ENCODE measurements around the gene VEZF1.

Gene VEZF1

GRCh38 chr17:58005728-58006559 lies 17.9 kb upstream of the VEZF1 start:
- Histone ChIP-seq H3K36me3 (peaks cover 64% of the 10 kb centered on the region), H3K4me3 (ENCODE audit: low read depth, low read length) (peak overlapping the region; percentile 100), H3K9me3 (ENCODE audit: severe bottlenecking) (peaks cover 6% of the 10 kb centered on the region), H3K27me3 (ENCODE audit: insufficient read depth, low read depth, severe bottlenecking) (no peaks in the 10 kb centered on the region), H3K27ac (peak overlapping the region; percentile 99)
- TF ChIP-seq CTCF (IDR thresholded peaks at IDR 0.05; ENCODE audit: low read depth, low read length) = no peak
- no peak for DNase-seq

DNA sequence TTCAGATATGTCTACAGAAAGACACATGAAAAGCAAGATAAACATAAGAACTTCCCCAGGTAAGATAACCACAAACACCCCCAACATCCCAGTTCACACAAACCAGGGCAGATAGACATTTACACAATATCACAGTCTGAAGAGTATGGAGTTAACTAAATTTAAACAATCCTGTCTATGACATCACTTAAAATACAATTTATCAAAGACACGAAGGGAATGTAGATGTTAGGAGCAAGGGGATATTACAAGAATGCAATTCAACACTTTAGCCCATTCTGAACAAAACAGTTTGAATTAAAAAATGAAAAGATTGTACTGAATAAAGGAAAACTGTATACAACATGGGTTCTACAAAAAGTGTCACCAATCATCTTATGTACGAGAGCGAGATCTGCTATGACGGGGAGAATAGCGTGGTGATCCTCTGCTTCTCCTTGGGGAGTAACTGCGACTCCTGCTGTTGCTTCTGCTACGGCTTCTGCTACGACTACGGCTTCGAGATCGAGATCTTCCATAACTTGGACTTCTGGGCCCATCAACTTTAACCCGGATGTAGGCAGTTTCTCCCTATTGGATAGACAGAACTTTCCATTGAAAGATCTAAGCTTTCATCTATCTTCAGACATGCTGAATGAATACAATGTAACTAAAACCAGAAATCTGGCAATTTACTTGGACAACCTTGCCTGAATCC lies 17.1 kb upstream of the VEZF1 start:
- no peak overlapping the region for H3K27ac ChIP-seq
- peak overlapping the region; percentile 100 for H3K4me3 ChIP-seq (ENCODE audit: low read depth, low read length)
- no peak for DNase-seq
- H3K9me3 ChIP-seq (ENCODE audit: severe bottlenecking) = peaks cover 6% of the 10 kb centered on the region
- no peaks in the 10 kb centered on the region for H3K27me3 ChIP-seq (ENCODE audit: insufficient read depth, low read depth, severe bottlenecking)
- no peak for TF ChIP-seq CTCF (IDR thresholded peaks at IDR 0.05; ENCODE audit: low read depth, low read length)
- peaks cover 72% of the 10 kb centered on the region for H3K36me3 ChIP-seq

- no peak overlapping the region for H3K4me3 ChIP-seq (ENCODE audit: low read depth, low read length)
- no peak for TF ChIP-seq CTCF (IDR thresholded peaks at IDR 0.05; ENCODE audit: low read depth, low read length)
- no peak for DNase-seq
- no peaks in the 10 kb centered on the region for H3K27me3 ChIP-seq (ENCODE audit: insufficient read depth, low read depth, severe bottlenecking)
- H3K36me3 ChIP-seq = peaks cover 81% of the 10 kb centered on the region
- no peak overlapping the region for H3K27ac ChIP-seq
- H3K9me3 ChIP-seq (ENCODE audit: severe bottlenecking) = peaks cover 6% of the 10 kb centered on the region
Observed at GRCh38 chr17:58004060-58004459, 16.0 kb upstream of the VEZF1 start.

- no peak for DNase-seq
- Histone ChIP-seq H3K36me3 (peaks cover 87% of the 10 kb centered on the region), H3K9me3 (ENCODE audit: severe bottlenecking) (no peaks in the 10 kb centered on the region), H3K27me3 (ENCODE audit: insufficient read depth, low read depth, severe bottlenecking) (no peaks in the 10 kb centered on the region), H3K27ac (no peak overlapping the region), H3K4me3 (ENCODE audit: low read depth, low read length) (no peak overlapping the region)
- no peak for TF ChIP-seq CTCF (IDR thresholded peaks at IDR 0.05; ENCODE audit: low read depth, low read length)
Observed at GRCh38 chr17:58002973-58003372, 14.9 kb upstream of the VEZF1 start.

GRCh38 chr17:58002154-58002948 lies 14.3 kb upstream of the VEZF1 start:
- Histone ChIP-seq H3K9me3 (ENCODE audit: severe bottlenecking) (no peaks in the 10 kb centered on the region), H3K36me3 (peaks cover 93% of the 10 kb centered on the region), H3K27me3 (ENCODE audit: insufficient read depth, low read depth, severe bottlenecking) (no peaks in the 10 kb centered on the region), H3K4me3 (ENCODE audit: low read depth, low read length) (no peak overlapping the region), H3K27ac (no peak overlapping the region)
- no peak for TF ChIP-seq CTCF (IDR thresholded peaks at IDR 0.05; ENCODE audit: low read depth, low read length)
- DNase-seq = no peak
